Neutrophil (primary cell): ENCODE results near the gene CD1E.

Source experiments
- H3K27ac ChIP-seq: fragments of 200-600 bp; sonication (generic); 2 replicates; pipeline ENCODE4 v1.5.1; 2016; ENCODE audit warnings: mild to moderate bottlenecking, moderate library complexity
- H3K27me3 ChIP-seq: fragments of 200-600 bp; sonication (generic); 2 replicates; pipeline ENCODE4 v1.6.0; 2016; ENCODE audit warnings: mild to moderate bottlenecking
- H3K36me3 ChIP-seq: fragments of 200-600 bp; sonication (generic); 2 replicates; pipeline ENCODE4 v1.5.1; 2017
- H3K4me1 ChIP-seq, 2 experiments: fragments of 200-600 bp in 1 of 2; sonication (generic) in 1 of 2; 1 replicate in 1 of 2; 2 replicates in 1 of 2; pipeline versions ENCODE4 v1.5.1 to v1.6.1; 2013 to 2016; ENCODE audit warnings: low read depth in 1 of 2, low read length in 1 of 2, mild to moderate bottlenecking in 1 of 2, moderate library complexity in 1 of 2; ENCODE audit not compliant: control insufficient read depth in 1 of 2, insufficient read depth in 1 of 2
- H3K4me3 ChIP-seq, 2 experiments: fragments of 200-600 bp in 1 of 2; sonication (generic) in 1 of 2; 1 replicate in 1 of 2; 2 replicates in 1 of 2; pipeline ENCODE4 v1.5.1; 2013 to 2016; ENCODE audit warnings: low read depth in 1 of 2, low read length in 1 of 2, mild to moderate bottlenecking in 1 of 2, moderate library complexity in 1 of 2
- H3K9me3 ChIP-seq: fragments of 200-600 bp; sonication (generic); 2 replicates; pipeline ENCODE4 v1.5.1; 2016
- TF ChIP-seq, protein P1 (sequence below): fragments of 200-600 bp; sonication (generic); IDR thresholded peaks from 2 replicates; pipeline ENCODE4 v1.5.1; 2016; ENCODE audit warnings: antibody characterized with exemption

The CD1E gene

DNA sequence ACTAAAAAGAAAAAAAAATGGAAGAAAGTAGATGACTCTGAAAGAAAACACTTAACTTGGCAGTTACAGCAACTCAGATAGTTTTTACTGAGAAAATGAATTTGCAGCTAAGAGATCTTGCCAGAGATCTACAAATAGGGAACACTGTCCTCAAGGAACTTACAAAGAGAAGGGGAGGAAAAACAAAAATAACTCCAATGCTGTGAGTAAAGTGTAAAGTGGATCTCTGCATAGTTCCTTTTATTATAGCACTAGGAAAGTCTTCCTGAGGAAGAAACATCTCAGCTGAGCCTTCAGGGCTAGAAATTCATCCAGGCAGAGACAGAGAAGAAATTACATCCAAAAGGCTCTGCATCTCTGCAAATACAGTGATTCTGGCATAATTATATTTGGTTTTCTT is 26.2 kb upstream of the CD1E start:
- Histone ChIP-seq H3K9me3 (no peaks in the 10 kb centered on the region), H3K27ac (no peak overlapping the region), H3K4me1 (no peaks in the 10 kb centered on the region), H3K4me3 (no peak overlapping the region), H3K27me3 (peaks cover 28% of the 10 kb centered on the region), H3K36me3 (no peaks in the 10 kb centered on the region)
- TF ChIP-seq, protein P1, sequence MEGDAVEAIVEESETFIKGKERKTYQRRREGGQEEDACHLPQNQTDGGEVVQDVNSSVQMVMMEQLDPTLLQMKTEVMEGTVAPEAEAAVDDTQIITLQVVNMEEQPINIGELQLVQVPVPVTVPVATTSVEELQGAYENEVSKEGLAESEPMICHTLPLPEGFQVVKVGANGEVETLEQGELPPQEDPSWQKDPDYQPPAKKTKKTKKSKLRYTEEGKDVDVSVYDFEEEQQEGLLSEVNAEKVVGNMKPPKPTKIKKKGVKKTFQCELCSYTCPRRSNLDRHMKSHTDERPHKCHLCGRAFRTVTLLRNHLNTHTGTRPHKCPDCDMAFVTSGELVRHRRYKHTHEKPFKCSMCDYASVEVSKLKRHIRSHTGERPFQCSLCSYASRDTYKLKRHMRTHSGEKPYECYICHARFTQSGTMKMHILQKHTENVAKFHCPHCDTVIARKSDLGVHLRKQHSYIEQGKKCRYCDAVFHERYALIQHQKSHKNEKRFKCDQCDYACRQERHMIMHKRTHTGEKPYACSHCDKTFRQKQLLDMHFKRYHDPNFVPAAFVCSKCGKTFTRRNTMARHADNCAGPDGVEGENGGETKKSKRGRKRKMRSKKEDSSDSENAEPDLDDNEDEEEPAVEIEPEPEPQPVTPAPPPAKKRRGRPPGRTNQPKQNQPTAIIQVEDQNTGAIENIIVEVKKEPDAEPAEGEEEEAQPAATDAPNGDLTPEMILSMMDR: no peak

DNA sequence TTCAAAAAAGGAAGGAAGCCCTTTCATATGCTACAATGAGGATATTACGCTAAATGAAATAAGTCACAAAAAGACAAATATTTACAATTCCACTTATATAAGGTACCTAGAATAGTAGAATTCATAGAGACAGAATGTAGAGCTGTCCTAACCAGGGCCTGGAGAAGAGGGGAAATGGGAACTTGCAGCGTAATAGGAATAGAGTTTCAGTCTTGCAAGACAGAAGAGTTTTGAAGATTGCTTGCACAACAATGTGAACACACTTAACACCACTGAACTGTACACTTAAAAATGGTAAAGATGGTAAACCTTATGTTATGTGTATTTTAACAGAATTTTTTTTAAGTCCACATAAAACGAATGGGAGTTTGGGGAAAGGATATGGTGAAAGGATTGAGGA is 25.3 kb upstream of the CD1E start:
- H3K9me3 ChIP-seq: no peaks in the 10 kb centered on the region
- TF ChIP-seq, protein P1: no peak
- no peak overlapping the region for H3K27ac ChIP-seq
- H3K36me3 ChIP-seq: no peaks in the 10 kb centered on the region
- no peak overlapping the region for H3K4me3 ChIP-seq
- peaks cover 35% of the 10 kb centered on the region for H3K27me3 ChIP-seq
- no peaks in the 10 kb centered on the region for H3K4me1 ChIP-seq

DNA sequence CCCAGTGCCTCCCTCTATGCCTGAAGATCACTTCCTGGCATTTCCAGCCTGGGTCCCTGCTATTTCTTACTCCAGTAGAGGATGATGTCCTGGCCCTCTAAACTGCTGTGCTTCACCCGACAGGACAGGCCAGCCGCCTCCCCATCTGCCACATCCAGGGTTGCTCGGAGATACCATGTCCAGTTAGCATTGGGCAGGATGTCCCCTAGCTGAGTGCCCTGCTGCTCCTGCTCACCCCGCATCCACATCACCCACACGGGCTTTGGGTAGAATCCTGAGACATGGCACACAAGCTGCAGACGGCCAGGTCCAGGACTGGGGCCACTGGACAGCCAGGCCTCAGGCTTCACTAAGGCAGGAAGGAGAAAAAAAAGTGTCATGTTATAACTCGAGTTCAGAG is 24.4 kb upstream of the CD1E start:
- TF ChIP-seq, protein P1: no peak
- no peaks in the 10 kb centered on the region for H3K4me1 ChIP-seq
- peaks cover 35% of the 10 kb centered on the region for H3K27me3 ChIP-seq
- no peak overlapping the region for H3K4me3 ChIP-seq
- no peaks in the 10 kb centered on the region for H3K9me3 ChIP-seq
- H3K36me3 ChIP-seq: no peaks in the 10 kb centered on the region
- H3K27ac ChIP-seq: no peak overlapping the region

DNA sequence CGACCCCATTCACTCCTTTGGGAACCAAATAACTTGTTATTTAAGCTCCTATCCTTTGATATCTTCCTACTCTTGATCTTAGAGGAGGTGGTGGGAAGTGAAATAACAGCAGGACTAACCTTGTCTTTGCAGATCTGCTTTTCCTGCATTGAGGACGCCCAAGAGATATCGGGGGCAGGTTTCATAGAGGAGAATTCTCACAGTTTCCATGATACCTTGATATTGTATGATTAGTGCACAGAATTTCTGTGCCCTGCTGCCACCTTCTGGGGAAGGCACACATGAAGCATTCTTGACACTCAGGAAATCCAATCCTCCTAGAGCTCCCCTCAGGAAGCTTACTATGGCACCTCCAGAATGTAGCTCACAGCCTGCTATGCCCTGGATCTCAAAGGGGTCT is 24.0 kb upstream of the CD1E start:
- H3K36me3 ChIP-seq: no peaks in the 10 kb centered on the region

DNA sequence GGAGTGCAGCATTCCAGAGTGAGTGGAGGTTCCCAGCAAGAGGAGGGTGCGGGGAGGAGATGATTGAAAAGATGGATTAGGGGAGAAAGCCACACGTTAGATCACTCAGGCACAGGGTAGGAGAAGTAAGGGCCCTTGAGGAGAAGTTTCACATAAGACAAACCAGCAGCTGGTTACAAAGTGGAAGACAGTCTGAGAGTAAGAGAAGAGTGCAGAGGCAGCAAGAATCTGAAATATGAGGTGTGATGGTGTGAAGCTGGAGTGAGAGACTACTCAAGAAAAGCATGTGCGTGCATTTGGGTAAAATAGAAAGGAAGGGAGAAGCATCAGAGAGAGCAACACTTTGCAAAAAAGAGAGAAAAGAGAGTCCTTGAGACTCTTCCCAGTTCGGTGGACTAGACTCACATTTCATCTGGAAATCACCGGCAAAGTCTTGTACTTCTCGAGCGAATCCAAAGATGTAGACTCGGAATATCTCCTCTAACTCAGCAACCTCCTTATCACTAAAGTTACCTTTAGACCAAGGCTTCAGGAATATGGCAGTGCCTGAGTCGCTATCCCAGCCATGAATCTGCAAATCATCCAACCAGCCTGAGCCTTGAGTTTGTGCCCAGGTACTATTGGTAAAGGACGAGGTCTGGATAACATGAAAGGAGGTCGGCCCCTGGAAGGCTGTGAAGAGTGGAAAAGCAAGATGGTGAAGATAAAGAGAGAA is 23.1 kb upstream of the CD1E start:
- TF ChIP-seq, protein P1: no peak
- Histone ChIP-seq H3K27ac (no peak overlapping the region), H3K9me3 (no peaks in the 10 kb centered on the region), H3K36me3 (no peaks in the 10 kb centered on the region), H3K4me3 (no peak overlapping the region), H3K4me1 (no peaks in the 10 kb centered on the region), H3K27me3 (peaks cover 35% of the 10 kb centered on the region)

More for the DNA sequence above, 24.0 kb upstream of the CD1E start:
- TF ChIP-seq, protein P1: no peak
- Histone ChIP-seq H3K27ac (no peak overlapping the region), H3K9me3 (no peaks in the 10 kb centered on the region), H3K4me1 (no peaks in the 10 kb centered on the region), H3K4me3 (no peak overlapping the region), H3K27me3 (peaks cover 35% of the 10 kb centered on the region)
